Ovary (tissue), 9 donors: Measurements from ENCODE around the gene ARCN1. TPM values are rescaled to one million over a fixed set of nuclear protein-coding genes. Genes with fewer than 3 reads are reported as not detected.

Experiments used
- DNase-seq, 5 donors: peaks; one replicate each; pipeline ENCODE4 v3.0.0-alpha.2; 2019 to 2020
- H3K27ac ChIP-seq, 2 donors: fragments of 200-600 bp; one replicate each; pipeline versions ENCODE4 v1.5.1 to v1.8.0; 2019 to 2022
- H3K27me3 ChIP-seq: fragments of 200-600 bp; one replicate; pipeline ENCODE4 v1.8.0; 2022
- H3K36me3 ChIP-seq: fragments of 200-600 bp; sonication (generic); one replicate; pipeline ENCODE4 v1.5.1; 2019
- H3K4me1 ChIP-seq: one replicate; pipeline ENCODE4 v1.8.1; 2013; ENCODE audit warnings: mild to moderate bottlenecking, moderate library complexity; ENCODE audit not compliant: insufficient read depth
- H3K4me3 ChIP-seq: fragments of 200-600 bp; sonication (generic); one replicate; pipeline ENCODE4 v1.5.1; 2017
- H3K9me3 ChIP-seq, 2 donors: fragments of 200-600 bp in 1 of 2; sonication (generic) in 1 of 2; one replicate each; pipeline versions ENCODE4 v1.5.1 to v1.8.1; 2013 to 2019; ENCODE audit warnings: mild to moderate bottlenecking in 1 of 2, moderate library complexity in 1 of 2
- CTCF ChIP-seq, 3 donors: fragments of 450-650 bp in 2 of 3; fragments of 200-600 bp in 1 of 3; IDR thresholded peaks; one replicate each; pipeline versions ENCODE4 v1.5.1 to v1.8.0; 2016 to 2022; ENCODE audit warnings: antibody characterized with exemption in 3 of 3, mild to moderate bottlenecking in 1 of 3
- EP300 ChIP-seq: sonication (generic); formaldehyde crosslinking; IDR thresholded peaks from one replicate; pipeline ENCODE4 v1.6.1; 2017; ENCODE audit warnings: antibody characterized with exemption
- POLR2A ChIP-seq: fragments of 450-650 bp; IDR thresholded peaks from one replicate; pipeline ENCODE4 v1.6.1; 2017; ENCODE audit warnings: antibody characterized with exemption, mild to moderate bottlenecking, moderate library complexity
- WGBS, 3 donors: extraction: QIAGEN DNeasy Blood & Tissue Kit in 1 of 3; methylation state at CpG; one replicate each; pipeline versions ENCODE4 v1.1.5 to v1.1.7; 2013 to 2017; 5-methylcytosine and 5-hydroxymethylcytosine counted together
- intact Hi-C, 4 donors: fragments of 100-400 bp; cut with DNase I; formaldehyde crosslinking; loops; one replicate each; pipeline versions ENCODE4 v1.11.0 to v1.15.1; 2022 to 2023
- polyA plus RNA-seq, 2 donors: library from polyadenylated mRNA; stranded (reverse); fragments of 200-250 nt in 1 of 2; fragments of 350-450 nt in 1 of 2; fragmentation: Illumina TruSeq in 1 of 2; extraction: RNeasy Lipid Tissue Mini Kit (QIAGEN cat#74804) in 1 of 2; gene quantifications; one replicate each; pipeline ENCODE4 v1.2.3, GENCODE V29; 2013 to 2014
- total RNA-seq, 7 donors: library from RNA; depleted of rRNA in 2 of 7; stranded (reverse); fragments of >200 nt in 2 of 7; fragmentation: NEBNext Ultra II Directional in 3 of 7; extraction: Animal tissue kit (Norgen Biotek cat#: 25700) in 3 of 7; gene quantifications; one replicate each; pipeline versions ENCODE4 v1.1.0 to v1.2.4, GENCODE V29; 2016 to 2023
- donor health status: DM: no; HTN: no; CAD: no; lungs with moderate emphysema.
- donor health status: DM: no; HTN: no; CAD: no.
- donor health status: Bipolar disorder and iron deficiency.
- donor health status: DM: yes; HTN: yes; CAD: no.
- donor health status: DM: no; HTN: no; CAD: no.
- donor health status: DM: yes; HTN: yes; CAD: no.

Gene ARCN1
- total and polyA plus RNA-seq, 9 donors, result 60.2 to 154 (median 125) TPM

- Histone ChIP-seq H3K9me3 (no peaks in the 10 kb centered on the region), H3K36me3 (no peaks in the 10 kb centered on the region), H3K4me3 (no peak overlapping the region), H3K4me1 (peaks cover 8% of the 10 kb centered on the region), H3K27ac (no peak overlapping the region), H3K27me3 (no peaks in the 10 kb centered on the region)
- 79 to 89% (median 81%) methylated on average over 2 of the region's 2 CpGs for WGBS, 3 donors
- no peak for DNase-seq
- no peak for TF ChIP-seq CTCF (IDR thresholded peaks at IDR 0.05)
- no peak for TF ChIP-seq POLR2A
- TF ChIP-seq EP300, result no peak
- intact Hi-C loops, result no loop called here
These were observed 45.5 kb upstream of the ARCN1 start for GRCh38 chr11:118526688-118527087.

GRCh38 chr11:118527109-118527508, 45.1 kb upstream of the ARCN1 start, which contains the start of gene TTC36:
Gene TTC36, plus strand, starts transcription at chr11:118527474. Its CDS starts 21 bp downstream, at chr11:118527495.
- no peak for DNase-seq
- 64 to 72% (median 65%) methylated on average over 3 of the region's 3 CpGs for WGBS, 3 donors
- intact Hi-C loops, result no loop called here

GRCh38 chr11:118528511-118528910, 43.7 kb upstream of the ARCN1 start:
- no peak for TF ChIP-seq POLR2A
- TF ChIP-seq CTCF (IDR thresholded peaks at IDR 0.05), result no peak
- no peak for TF ChIP-seq EP300
- intact Hi-C loops, result no loop called here
- no peaks in the 10 kb centered on the region for H3K27me3 ChIP-seq

More at GRCh38 chr11:118527109-118527508, 45.1 kb upstream of the ARCN1 start, which contains the start of gene TTC36:
- Histone ChIP-seq H3K27ac (no peak within 1 kb of the TSS), H3K9me3 (no peaks in the 10 kb centered on the region), H3K4me3 (no peak within 1 kb of the TSS), H3K36me3 (no peaks in the 10 kb centered on the region), H3K4me1 (peaks cover 10% of the 10 kb centered on the region), H3K27me3 (no peaks in the 10 kb centered on the region)
- TF ChIP-seq POLR2A, result no peak
- no peak for TF ChIP-seq EP300
- no peak for TF ChIP-seq CTCF (IDR thresholded peaks at IDR 0.05)

GRCh38 chr11:118529584-118530175, 42.5 kb upstream of the ARCN1 start:
- no peaks in the 10 kb centered on the region for H3K27me3 ChIP-seq
- WGBS, 3 donors, result 56 to 67% (median 58%) methylated on average over 5 of the region's 5 CpGs
- no peaks in the 10 kb centered on the region for H3K36me3 ChIP-seq
- peaks cover 11% of the 10 kb centered on the region for H3K4me1 ChIP-seq
- no peak overlapping the region for H3K27ac ChIP-seq
- TF ChIP-seq POLR2A, result no peak
- no peak for TF ChIP-seq EP300
- TF ChIP-seq CTCF (IDR thresholded peaks at IDR 0.05), result no peak
- H3K4me3 ChIP-seq, result peak overlapping the region; percentile 73
- H3K9me3 ChIP-seq, result no peaks in the 10 kb centered on the region
- intact Hi-C loops, result no loop called here
- DNase-seq, result no peak

More at GRCh38 chr11:118528511-118528910, 43.7 kb upstream of the ARCN1 start:
- no peak for DNase-seq
- H3K9me3 ChIP-seq, result no peaks in the 10 kb centered on the region
- H3K4me3 ChIP-seq, result no peak overlapping the region
- WGBS, 3 donors, result 88 to 91% (median 91%) methylated on average over 6 of the region's 6 CpGs
- H3K36me3 ChIP-seq, result no peaks in the 10 kb centered on the region
- no peak overlapping the region for H3K27ac ChIP-seq
- peaks cover 11% of the 10 kb centered on the region for H3K4me1 ChIP-seq
